D721Med (cell line): Measurements from ENCODE around the gene UCP3.

Experiments
- DNase-seq: peaks from one replicate; pipeline ENCODE4 v3.0.0; 2011; ENCODE audit warnings: low spot score; ENCODE audit not compliant: insufficient read length
- FAIRE-seq: peaks from 2 replicates; lab custom pipeline; 2011; peaks lifted over from hg19 to GRCh38; lab: Jason Lieb, UNC
- TF ChIP-seq, protein P1 (sequence below): IDR thresholded peaks from 2 replicates; pipeline ENCODE4 v1.5.1; 2012; ENCODE audit warnings: mild to moderate bottlenecking, control low read depth; ENCODE audit not compliant: insufficient read depth; ENCODE audit errors: missing control alignments

UCP3 gene

DNA sequence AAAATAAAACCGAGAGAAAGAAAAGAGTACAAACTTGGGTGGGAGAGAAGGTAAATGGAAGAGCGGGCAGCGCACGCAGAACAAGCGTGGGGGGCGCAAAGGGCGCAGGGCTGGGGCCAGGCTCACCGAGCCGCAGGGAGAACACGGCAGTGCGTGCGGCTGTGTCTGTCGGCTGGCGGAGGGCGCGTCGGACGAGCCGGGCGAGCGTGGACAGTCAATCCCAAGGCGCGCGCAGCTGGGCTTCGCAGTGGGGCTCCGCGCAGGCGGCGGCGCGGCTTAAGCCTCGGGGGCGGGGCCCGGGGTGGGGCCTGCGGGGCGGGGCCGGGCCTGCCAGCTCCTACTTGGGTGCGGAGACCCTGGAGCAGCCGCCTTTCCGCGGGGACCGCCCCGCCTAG lies 26.3 kb downstream of the UCP3 start, which contains the start of gene UCP2:
UCP2 (minus strand) TSS at position 249 of the 395 bp plus-strand sequence. CDS start 4,465 bp downstream, outside the sequence.
- no peak for FAIRE-seq

DNA sequence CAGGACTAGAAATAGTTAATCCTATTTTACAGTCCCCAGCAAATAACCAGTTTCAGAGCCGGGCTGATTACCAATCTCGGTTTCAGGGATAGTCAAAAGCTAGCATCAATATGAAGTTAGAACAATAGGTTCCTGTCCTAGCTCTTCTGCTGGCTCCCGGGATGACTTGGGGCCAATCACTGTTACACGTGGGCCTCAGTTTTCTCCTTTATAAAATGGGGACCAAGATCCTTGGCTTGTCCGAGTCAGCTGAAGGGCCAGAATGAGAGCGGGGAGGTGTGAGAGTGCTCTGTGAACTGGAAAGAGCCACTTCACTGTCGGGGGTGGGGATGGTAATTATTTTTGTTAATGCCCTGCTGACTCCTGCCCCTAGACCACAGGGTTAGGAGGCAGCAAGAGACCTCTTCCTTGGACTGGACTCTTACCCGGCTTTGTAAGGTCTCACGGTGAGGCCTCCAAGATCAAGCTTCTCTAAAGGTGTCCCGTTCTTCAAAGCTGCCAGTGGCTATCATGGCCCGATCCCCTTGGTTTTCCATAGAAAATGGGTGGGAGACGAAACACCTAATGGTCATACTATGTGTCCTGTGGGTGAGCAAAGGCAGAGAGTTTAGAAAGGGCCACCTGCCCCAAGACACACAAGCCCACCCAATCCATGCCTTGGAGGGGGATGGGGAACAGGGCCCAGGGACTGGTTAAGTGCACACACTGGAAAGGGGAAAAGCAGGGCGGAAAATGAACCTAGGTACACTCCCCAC lies 27.7 kb downstream of the UCP3 start:
- FAIRE-seq (no peak), DNase-seq (no peak)
- TF ChIP-seq, protein P1, sequence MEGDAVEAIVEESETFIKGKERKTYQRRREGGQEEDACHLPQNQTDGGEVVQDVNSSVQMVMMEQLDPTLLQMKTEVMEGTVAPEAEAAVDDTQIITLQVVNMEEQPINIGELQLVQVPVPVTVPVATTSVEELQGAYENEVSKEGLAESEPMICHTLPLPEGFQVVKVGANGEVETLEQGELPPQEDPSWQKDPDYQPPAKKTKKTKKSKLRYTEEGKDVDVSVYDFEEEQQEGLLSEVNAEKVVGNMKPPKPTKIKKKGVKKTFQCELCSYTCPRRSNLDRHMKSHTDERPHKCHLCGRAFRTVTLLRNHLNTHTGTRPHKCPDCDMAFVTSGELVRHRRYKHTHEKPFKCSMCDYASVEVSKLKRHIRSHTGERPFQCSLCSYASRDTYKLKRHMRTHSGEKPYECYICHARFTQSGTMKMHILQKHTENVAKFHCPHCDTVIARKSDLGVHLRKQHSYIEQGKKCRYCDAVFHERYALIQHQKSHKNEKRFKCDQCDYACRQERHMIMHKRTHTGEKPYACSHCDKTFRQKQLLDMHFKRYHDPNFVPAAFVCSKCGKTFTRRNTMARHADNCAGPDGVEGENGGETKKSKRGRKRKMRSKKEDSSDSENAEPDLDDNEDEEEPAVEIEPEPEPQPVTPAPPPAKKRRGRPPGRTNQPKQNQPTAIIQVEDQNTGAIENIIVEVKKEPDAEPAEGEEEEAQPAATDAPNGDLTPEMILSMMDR, result no peak

More for the DNA sequence above, 26.3 kb downstream of the UCP3 start, which contains the start of gene UCP2:
- peak; percentile 90 for DNase-seq
- TF ChIP-seq, protein P1, result no peak

DNA sequence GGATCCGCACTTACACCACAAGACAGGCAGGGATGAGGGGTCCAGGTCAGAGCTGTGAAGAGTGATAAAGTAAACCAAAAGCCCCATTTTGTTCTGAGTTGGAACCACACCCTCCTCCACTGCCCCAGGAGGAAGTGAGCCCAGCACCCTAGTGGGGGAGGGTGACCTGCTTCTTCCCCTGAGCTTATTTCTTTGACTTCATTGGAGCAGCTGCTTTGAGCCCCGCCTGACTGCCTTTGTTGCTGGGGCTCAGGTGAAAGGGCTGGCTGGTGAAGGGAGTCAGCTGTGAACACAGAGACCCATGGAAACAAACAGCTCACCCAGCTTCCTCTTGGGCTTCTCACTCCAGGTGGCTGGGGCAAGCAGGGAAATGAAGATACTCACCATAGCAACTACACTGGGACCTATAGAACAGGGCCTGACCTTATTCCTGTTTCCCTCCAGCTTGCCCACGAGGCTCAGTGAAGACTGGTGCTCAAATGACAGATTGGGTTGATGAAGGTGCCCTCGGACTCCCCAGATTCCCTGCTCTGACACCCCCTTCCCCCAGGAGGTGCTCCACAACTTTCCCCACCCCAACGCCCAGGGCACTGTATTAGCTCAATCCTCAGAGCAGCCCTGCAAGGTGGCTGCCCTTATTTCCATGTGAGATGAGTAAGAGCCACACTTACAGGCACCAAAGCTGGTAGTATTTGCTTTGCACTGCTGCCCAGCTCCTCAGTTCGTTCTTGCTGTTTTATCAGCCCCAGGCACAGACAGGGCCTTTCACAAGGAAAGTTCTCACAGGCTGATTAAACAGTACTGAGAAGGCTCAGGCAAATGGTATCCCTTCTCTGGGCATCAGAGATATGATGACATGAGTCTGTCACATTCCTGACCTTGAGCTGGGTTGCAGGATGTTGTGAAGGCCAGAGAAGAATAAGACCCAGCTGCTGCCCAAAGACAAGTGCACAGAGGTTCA lies 28.6 kb downstream of the UCP3 start:
- DNase-seq (no peak), FAIRE-seq (no peak)
- TF ChIP-seq, protein P1, result no peak

DNA sequence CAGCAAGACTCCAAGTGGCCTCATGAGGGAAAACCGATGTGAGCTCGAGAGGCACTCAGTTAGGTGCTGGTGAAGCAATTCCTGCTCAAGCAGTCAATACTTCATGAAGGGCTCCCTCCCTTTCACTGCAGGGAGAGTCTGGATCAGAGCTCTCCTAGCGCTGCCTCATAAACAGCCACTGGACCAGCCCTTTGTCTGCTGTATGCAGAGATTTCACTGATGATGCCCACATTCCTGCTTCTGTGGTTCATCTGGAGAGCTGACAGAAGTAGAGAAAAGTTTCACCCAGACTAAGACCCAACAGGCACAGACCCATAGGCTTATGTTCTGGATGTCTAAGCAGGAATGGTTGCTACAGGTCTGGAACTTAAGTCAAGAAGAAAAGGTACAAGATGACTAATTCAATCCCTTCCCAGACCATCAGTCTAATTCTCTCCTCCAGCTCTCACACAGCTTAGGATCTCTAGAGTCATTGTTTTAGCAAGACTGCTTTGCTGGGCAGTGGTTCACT lies 30.3 kb downstream of the UCP3 start:
- no peak for FAIRE-seq

DNA sequence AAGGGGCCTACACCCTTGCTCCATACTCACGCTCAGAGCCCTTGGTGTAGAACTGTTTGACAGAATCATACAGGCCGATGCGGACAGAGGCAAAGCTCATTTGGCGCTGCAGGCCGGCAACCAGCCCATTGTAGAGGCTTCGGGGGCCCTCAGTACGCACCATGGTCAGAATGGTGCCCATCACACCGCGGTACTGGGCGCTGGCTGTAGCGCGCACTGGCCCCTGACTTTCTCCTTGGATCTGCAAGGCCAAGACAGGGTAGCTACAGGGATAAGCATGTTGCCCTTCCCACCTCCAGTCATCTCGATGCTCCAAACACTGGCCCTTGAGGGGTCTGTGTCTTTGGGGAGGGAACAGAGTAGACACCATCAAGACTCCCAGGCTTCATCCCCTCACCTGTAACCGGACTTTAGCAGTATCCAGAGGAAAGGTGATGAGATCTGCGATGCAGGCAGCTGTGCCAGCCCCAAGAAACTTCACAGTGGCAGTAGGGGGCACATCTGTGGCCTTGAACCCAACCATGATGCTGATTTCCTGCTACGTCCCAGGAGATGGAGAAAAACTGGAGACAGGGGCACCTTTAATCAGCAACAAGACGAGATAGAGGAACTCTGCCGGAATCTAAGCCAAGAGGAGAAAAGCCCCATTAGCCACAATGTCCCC lies 30.9 kb downstream of the UCP3 start:
- no peak for DNase-seq
- FAIRE-seq, result no peak
- TF ChIP-seq, protein P1, result no peak

More for the DNA sequence above, 30.3 kb downstream of the UCP3 start:
- TF ChIP-seq, protein P1, result no peak
- DNase-seq, result no peak

DNA sequence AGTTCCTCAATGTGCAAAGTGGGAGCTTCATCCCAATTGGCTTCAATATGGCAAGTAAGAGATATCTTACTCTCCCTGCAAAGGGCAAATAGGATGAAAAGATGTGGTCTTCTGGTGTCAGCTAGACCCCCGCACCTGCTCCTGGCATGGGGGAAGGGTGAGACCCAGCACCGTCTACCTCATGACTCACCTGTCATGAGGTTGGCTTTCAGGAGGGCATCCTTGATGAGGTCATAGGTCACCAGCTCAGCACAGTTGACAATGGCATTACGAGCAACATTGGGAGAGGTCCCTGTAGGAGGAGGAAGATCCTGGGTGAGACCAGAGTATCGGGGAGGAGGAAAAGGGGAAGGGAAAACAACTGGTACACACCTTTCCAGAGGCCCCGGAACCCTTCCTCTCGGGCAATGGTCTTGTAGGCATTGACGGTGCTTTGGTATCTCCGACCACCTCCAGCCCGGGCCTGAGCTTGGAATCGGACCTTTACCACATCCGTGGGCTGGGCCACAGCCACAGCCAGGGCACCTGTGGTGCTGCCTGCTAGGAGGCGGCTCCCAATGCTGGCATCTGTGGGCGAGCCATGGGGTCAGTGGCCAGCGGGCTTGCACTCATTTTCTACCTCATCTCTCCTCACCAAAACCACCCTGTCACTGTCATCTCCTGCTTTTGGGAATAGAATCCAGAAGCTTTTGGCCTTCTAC lies 32.3 kb downstream of the UCP3 start:
- FAIRE-seq (no peak), DNase-seq (no peak)
- TF ChIP-seq, protein P1, result no peak
